DND-41 (cell line): ENCODE data around the gene GRIN3B.

Experiments
- ATAC-seq: fragments of 200-7000 bp; cut with Tn5 transposase; 3 replicates; pipeline ENCODE4 v1.9.1; 2021; ENCODE audit warnings: low read depth; ENCODE audit not compliant: insufficient read depth
- DNase-seq: peaks from one replicate; pipeline ENCODE4 v3.0.0-alpha.2; 2020
- H2AFZ ChIP-seq: 2 replicates; pipeline ENCODE4 v1.6.0; 2012; ENCODE audit warnings: low read depth, low read length
- H3K27ac ChIP-seq: 2 replicates; pipeline ENCODE4 v1.5.1; 2012; ENCODE audit warnings: low read length, inconsistent platforms
- H3K27me3 ChIP-seq: fragments of 200-600 bp; sonication (generic); 2 replicates; pipeline ENCODE4 v1.6.0; 2012; ENCODE audit warnings: low read length, mild to moderate bottlenecking, inconsistent platforms; ENCODE audit not compliant: insufficient read depth, poor library complexity
- H3K36me3 ChIP-seq: 2 replicates; pipeline ENCODE4 v1.5.1; 2012; ENCODE audit warnings: low read length, inconsistent platforms; ENCODE audit not compliant: insufficient read depth
- H3K4me1 ChIP-seq: 2 replicates; pipeline ENCODE4 v1.5.1; 2012; ENCODE audit warnings: mild to moderate bottlenecking, low read length; ENCODE audit not compliant: insufficient read depth
- H3K4me2 ChIP-seq: 2 replicates; pipeline ENCODE4 v1.6.0; 2012; ENCODE audit warnings: mild to moderate bottlenecking, moderate library complexity, low read length, inconsistent platforms; ENCODE audit not compliant: insufficient read depth
- H3K4me3 ChIP-seq, 2 experiments: fragments of 200-600 bp in 1 of 2; shearing (Covaris generic) in 1 of 2; 2 replicates each; pipeline ENCODE4 v1.5.1; 2012 to 2016; ENCODE audit warnings: inconsistent platforms in 2 of 2, low read length in 2 of 2, mild to moderate bottlenecking in 2 of 2, low read depth in 1 of 2, moderate library complexity in 1 of 2
- H3K79me2 ChIP-seq: 2 replicates; pipeline ENCODE4 v1.6.0; 2012; ENCODE audit warnings: low read length, inconsistent platforms; ENCODE audit not compliant: insufficient read depth
- H3K9ac ChIP-seq: 2 replicates; pipeline ENCODE4 v1.6.0; 2012; ENCODE audit warnings: low read depth, mild to moderate bottlenecking, inconsistent platforms, low read length, moderate library complexity
- H3K9me3 ChIP-seq: 2 replicates; pipeline ENCODE4 v1.5.1; 2012; ENCODE audit warnings: low read length, moderate library complexity, mild to moderate bottlenecking, inconsistent platforms; ENCODE audit not compliant: insufficient read depth, severe bottlenecking
- H4K20me1 ChIP-seq: 2 replicates; pipeline ENCODE4 v1.6.0; 2012; ENCODE audit warnings: low read length; ENCODE audit not compliant: insufficient read depth
- EZH2 ChIP-seq: IDR thresholded peaks from 3 replicates; pipeline ENCODE4 v1.6.1; 2012; ENCODE audit warnings: borderline replicate concordance, low read depth, mild to moderate bottlenecking, moderate library complexity, low read length, inconsistent platforms; ENCODE audit not compliant: severe bottlenecking
- TF ChIP-seq, protein P1 (sequence below): IDR thresholded peaks from 2 replicates; pipeline ENCODE4 v1.5.1; 2012; ENCODE audit warnings: borderline replicate concordance, low read length, moderate library complexity, mild to moderate bottlenecking; ENCODE audit not compliant: poor library complexity, severe bottlenecking; ENCODE audit errors: extremely low read depth

The GRIN3B gene

GRCh38 chr19:990119-990571 is 10.1 kb upstream of the GRIN3B start:
- no peak overlapping the region for H3K27ac ChIP-seq
- DNase-seq (no peak), ATAC-seq (no peak)
- H2AFZ ChIP-seq = no peak overlapping the region
- no peak overlapping the region for H3K4me2 ChIP-seq
- peaks cover 52% of the 10 kb centered on the region for H4K20me1 ChIP-seq
- no peaks in the 10 kb centered on the region for H3K27me3 ChIP-seq
- H3K36me3 ChIP-seq = peaks cover 80% of the 10 kb centered on the region
- no peaks in the 10 kb centered on the region for H3K9me3 ChIP-seq
- TF ChIP-seq, protein P1, sequence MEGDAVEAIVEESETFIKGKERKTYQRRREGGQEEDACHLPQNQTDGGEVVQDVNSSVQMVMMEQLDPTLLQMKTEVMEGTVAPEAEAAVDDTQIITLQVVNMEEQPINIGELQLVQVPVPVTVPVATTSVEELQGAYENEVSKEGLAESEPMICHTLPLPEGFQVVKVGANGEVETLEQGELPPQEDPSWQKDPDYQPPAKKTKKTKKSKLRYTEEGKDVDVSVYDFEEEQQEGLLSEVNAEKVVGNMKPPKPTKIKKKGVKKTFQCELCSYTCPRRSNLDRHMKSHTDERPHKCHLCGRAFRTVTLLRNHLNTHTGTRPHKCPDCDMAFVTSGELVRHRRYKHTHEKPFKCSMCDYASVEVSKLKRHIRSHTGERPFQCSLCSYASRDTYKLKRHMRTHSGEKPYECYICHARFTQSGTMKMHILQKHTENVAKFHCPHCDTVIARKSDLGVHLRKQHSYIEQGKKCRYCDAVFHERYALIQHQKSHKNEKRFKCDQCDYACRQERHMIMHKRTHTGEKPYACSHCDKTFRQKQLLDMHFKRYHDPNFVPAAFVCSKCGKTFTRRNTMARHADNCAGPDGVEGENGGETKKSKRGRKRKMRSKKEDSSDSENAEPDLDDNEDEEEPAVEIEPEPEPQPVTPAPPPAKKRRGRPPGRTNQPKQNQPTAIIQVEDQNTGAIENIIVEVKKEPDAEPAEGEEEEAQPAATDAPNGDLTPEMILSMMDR = no peak
- TF ChIP-seq EZH2 = no peak
- no peak overlapping the region for H3K4me3 ChIP-seq
- peaks cover 16% of the 10 kb centered on the region for H3K79me2 ChIP-seq
- H3K4me1 ChIP-seq = peaks cover 11% of the 10 kb centered on the region
- no peak overlapping the region for H3K9ac ChIP-seq

GRCh38 chr19:990746-991145 is 9.5 kb upstream of the GRIN3B start:
- Histone ChIP-seq H3K36me3 (peaks cover 76% of the 10 kb centered on the region), H3K27ac (no peak overlapping the region), H3K79me2 (peaks cover 10% of the 10 kb centered on the region), H3K4me1 (peaks cover 5% of the 10 kb centered on the region), H3K9ac (no peak overlapping the region), H2AFZ (no peak overlapping the region), H3K4me2 (no peak overlapping the region), H4K20me1 (peaks cover 51% of the 10 kb centered on the region), H3K27me3 (no peaks in the 10 kb centered on the region), H3K4me3 (no peak overlapping the region), H3K9me3 (no peaks in the 10 kb centered on the region)
- TF ChIP-seq, protein P1 = no peak
- no peak for TF ChIP-seq EZH2
- no peak for ATAC-seq
- no peak for DNase-seq

GRCh38 chr19:991174-991931 is 8.9 kb upstream of the GRIN3B start:
- Histone ChIP-seq H3K36me3 (peaks cover 69% of the 10 kb centered on the region), H3K4me3 (no peak overlapping the region), H3K27ac (no peak overlapping the region), H3K79me2 (peaks cover 5% of the 10 kb centered on the region; the same call in 1 of the 2 replicates), H4K20me1 (peaks cover 49% of the 10 kb centered on the region), H3K4me2 (no peak overlapping the region), H3K9me3 (no peaks in the 10 kb centered on the region), H3K9ac (no peak overlapping the region), H3K27me3 (peaks cover 4% of the 10 kb centered on the region), H2AFZ (no peak overlapping the region), H3K4me1 (peaks cover 7% of the 10 kb centered on the region)
- peak; percentile 43; the same call in 1 of the 3 replicates for ATAC-seq
- no peak for TF ChIP-seq EZH2
- TF ChIP-seq, protein P1 = no peak
- DNase-seq = peak; percentile 66
